Osteocyte (in vitro differentiated cells): ENCODE results near the gene ANKS3. TPM values are rescaled to one million over a fixed set of nuclear protein-coding genes. Genes with fewer than 3 reads are reported as not detected.
"Not testable (repeated sequence)": the region's sequence is repeated elsewhere in the genome, so short reads cannot be mapped to it uniquely, and the experiment has no call there.

Source experiments
- DNase-seq: peaks from one replicate; pipeline ENCODE4 v3.0.0; 2021; ENCODE audit warnings: mixed read lengths; ENCODE audit not compliant: unreplicated experiment; ENCODE audit errors: extremely low spot score
- H3K27ac Mint-ChIP-seq: one replicate; pipeline ENCODE4 v1.8.0; 2021; ENCODE audit warnings: mild to moderate bottlenecking, mixed read lengths; ENCODE audit not compliant: unreplicated experiment
- H3K27me3 Mint-ChIP-seq: one replicate; pipeline ENCODE4 v1.8.0; 2021; ENCODE audit warnings: mixed read lengths; ENCODE audit not compliant: unreplicated experiment
- H3K36me3 Mint-ChIP-seq: one replicate; pipeline ENCODE4 v1.8.0; 2021; ENCODE audit warnings: mixed read lengths; ENCODE audit not compliant: unreplicated experiment
- H3K4me1 Mint-ChIP-seq: one replicate; pipeline ENCODE4 v1.8.0; 2021; ENCODE audit warnings: mixed read lengths; ENCODE audit not compliant: unreplicated experiment
- H3K4me3 Mint-ChIP-seq: one replicate; pipeline ENCODE4 v1.8.0; 2021; ENCODE audit warnings: mild to moderate bottlenecking, moderate library complexity, mixed read lengths; ENCODE audit not compliant: unreplicated experiment
- H3K9me3 Mint-ChIP-seq: one replicate; pipeline ENCODE4 v1.8.0; 2021; ENCODE audit warnings: mixed read lengths; ENCODE audit not compliant: unreplicated experiment
- total RNA-seq: library from RNA; stranded (reverse); gene quantifications from 2 replicates; pipeline ENCODE4 v1.2.1, GENCODE V29; 2021
- TF ChIP-seq, protein P1 (sequence below): fragments of 200-600 bp; sonication (generic); IDR thresholded peaks from 2 replicates; pipeline ENCODE4 v1.5.0; 2021; ENCODE audit warnings: antibody characterized with exemption, mild to moderate bottlenecking, moderate library complexity

The ANKS3 gene
- total RNA-seq, 1 donor from 2014 or later, result 30.0 TPM

DNA sequence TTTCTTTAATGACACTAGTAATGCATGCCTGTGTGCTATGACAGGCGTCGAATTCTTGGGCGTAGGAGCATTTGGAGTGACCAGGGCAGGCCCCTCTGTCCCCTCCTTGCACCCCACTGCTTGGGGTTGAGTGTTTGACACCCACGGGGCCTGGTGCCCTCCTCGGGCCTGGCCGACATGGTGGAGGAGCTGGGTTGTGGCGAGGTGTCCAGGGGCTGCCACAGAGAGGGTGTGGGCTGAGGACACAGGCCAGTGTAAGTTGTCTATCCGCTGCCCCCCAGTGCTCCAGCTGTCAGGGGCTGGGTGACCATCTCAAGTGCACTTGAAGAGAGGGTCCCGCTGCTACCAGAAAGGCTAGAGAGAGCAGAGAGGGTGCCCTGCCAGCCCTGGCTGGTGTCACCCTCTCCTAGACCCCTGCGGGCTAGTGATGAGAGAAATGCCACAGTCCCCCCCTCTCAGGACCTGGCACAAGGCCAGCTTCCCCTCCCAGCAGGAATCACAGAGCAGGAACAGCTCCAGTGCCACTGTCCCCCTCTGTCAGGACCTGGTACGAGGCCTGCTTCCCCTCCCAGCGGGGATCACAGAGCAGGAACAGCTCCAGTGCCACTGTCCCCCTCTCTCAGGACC lies 79.0 kb downstream of the ANKS3 start:
- H3K27me3 Mint-ChIP-seq, result no peaks in the 10 kb centered on the region
- no peak for DNase-seq
- peaks cover 26% of the 10 kb centered on the region for H3K36me3 Mint-ChIP-seq
- H3K4me3 Mint-ChIP-seq, result no peak overlapping the region
- H3K4me1 Mint-ChIP-seq, result no peaks in the 10 kb centered on the region
- TF ChIP-seq, protein P1, sequence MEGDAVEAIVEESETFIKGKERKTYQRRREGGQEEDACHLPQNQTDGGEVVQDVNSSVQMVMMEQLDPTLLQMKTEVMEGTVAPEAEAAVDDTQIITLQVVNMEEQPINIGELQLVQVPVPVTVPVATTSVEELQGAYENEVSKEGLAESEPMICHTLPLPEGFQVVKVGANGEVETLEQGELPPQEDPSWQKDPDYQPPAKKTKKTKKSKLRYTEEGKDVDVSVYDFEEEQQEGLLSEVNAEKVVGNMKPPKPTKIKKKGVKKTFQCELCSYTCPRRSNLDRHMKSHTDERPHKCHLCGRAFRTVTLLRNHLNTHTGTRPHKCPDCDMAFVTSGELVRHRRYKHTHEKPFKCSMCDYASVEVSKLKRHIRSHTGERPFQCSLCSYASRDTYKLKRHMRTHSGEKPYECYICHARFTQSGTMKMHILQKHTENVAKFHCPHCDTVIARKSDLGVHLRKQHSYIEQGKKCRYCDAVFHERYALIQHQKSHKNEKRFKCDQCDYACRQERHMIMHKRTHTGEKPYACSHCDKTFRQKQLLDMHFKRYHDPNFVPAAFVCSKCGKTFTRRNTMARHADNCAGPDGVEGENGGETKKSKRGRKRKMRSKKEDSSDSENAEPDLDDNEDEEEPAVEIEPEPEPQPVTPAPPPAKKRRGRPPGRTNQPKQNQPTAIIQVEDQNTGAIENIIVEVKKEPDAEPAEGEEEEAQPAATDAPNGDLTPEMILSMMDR, result no peak
- H3K9me3 Mint-ChIP-seq, result no peaks in the 10 kb centered on the region
- no peak overlapping the region for H3K27ac Mint-ChIP-seq

DNA sequence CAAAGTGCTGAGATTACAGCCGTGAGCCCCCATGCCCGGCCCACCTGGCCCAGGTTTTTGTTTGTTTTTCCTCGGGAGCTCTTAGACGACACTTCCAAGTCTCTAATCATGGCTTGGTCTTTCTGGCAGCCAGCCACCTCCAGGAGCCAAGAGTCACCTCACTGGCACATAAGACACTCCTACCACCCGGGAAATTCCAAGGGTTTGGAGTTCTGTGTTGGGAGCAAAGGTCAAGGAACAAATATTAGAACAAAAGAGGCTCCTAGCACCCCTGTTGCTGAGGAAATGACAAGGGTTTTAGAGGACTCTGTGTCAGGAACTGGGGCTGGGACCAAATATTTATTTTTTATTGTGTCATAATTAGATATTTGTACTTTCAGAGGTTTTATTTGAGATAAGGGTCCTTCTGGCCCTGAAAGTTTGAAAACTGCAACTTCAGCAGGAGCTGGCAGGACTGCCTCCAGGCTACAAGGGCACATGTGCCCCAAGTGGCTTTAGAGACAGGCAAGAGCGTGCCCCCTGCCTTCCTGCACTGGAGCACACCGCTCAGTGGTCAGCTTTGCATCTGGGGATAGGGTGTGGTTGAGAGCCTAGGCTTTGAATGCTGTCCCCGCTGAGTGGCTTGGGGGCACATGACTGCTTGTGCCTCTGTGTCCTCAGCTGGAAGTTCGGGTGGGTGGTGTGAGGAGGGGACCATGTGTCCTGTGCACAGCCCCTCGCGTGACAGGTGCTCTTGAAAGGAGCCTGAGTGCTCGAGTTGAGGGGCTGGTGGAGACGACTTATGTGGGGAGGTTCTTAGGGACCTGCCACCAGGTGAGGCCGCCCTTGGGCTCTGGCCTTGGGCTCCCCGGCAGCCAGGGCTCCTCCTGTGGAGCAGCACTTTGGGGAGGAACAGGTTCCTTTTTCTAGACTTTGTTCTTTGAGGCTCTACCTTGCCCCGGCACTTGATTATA lies 79.8 kb downstream of the ANKS3 start:
- no peak overlapping the region for H3K4me3 Mint-ChIP-seq
- H3K4me1 Mint-ChIP-seq, result no peaks in the 10 kb centered on the region
- no peaks in the 10 kb centered on the region for H3K9me3 Mint-ChIP-seq
- no peak overlapping the region for H3K27ac Mint-ChIP-seq
- TF ChIP-seq, protein P1, result no peak
- no peaks in the 10 kb centered on the region for H3K27me3 Mint-ChIP-seq
- no peak for DNase-seq
- peaks cover 26% of the 10 kb centered on the region for H3K36me3 Mint-ChIP-seq

DNA sequence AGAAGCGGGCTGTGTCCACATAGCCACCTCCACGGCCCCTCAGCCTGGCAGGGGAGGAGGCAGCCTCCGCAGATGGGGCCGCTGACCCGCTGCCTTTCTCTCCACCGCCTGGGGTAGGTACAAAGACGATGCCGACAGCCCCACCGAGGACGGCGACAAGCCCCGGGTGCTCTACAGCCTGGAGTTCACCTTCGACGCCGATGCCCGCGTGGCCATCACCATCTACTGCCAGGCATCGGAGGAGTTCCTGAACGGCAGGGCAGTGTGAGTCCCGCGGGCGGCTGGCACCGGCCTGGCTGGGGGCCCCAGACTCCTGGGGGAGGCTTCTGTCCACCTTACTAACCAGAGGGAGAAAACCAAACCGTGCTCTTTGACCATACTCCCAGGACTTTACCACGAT lies 81.5 kb downstream of the ANKS3 start:
- no peak overlapping the region for H3K27ac Mint-ChIP-seq

DNA sequence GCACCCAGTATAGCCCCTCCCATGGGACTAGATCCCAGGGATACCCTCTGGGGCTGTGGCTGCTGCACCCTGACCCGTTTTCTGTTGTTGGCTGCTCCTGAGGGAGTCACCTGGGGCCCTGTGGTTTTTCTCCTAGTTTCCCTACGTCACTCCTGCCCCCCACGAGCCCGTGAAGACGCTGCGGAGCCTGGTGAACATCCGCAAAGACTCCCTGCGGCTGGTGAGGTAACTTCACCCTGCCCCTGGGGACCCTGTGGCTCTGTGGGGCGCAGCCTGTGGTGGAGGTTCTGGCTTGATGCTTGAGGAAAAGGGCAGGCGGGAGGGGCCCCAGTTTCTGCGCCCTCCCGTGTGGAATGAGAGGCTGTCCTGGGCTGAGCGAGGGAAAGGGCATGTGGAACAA lies 82.2 kb downstream of the ANKS3 start:
- TF ChIP-seq, protein P1, result no peak
- Mint-ChIP-seq H3K36me3 (peaks cover 28% of the 10 kb centered on the region), H3K27ac (no peak overlapping the region), H3K4me3 (no peak overlapping the region), H3K4me1 (no peaks in the 10 kb centered on the region), H3K27me3 (no peaks in the 10 kb centered on the region), H3K9me3 (no peaks in the 10 kb centered on the region)
- DNase-seq, result no peak

More for the DNA sequence above, 81.5 kb downstream of the ANKS3 start:
- DNase-seq, result no peak
- no peaks in the 10 kb centered on the region for H3K4me1 Mint-ChIP-seq
- H3K36me3 Mint-ChIP-seq, result peaks cover 28% of the 10 kb centered on the region
- TF ChIP-seq, protein P1, result no peak
- H3K27me3 Mint-ChIP-seq, result no peaks in the 10 kb centered on the region
- no peaks in the 10 kb centered on the region for H3K9me3 Mint-ChIP-seq
- H3K4me3 Mint-ChIP-seq, result no peak overlapping the region

DNA sequence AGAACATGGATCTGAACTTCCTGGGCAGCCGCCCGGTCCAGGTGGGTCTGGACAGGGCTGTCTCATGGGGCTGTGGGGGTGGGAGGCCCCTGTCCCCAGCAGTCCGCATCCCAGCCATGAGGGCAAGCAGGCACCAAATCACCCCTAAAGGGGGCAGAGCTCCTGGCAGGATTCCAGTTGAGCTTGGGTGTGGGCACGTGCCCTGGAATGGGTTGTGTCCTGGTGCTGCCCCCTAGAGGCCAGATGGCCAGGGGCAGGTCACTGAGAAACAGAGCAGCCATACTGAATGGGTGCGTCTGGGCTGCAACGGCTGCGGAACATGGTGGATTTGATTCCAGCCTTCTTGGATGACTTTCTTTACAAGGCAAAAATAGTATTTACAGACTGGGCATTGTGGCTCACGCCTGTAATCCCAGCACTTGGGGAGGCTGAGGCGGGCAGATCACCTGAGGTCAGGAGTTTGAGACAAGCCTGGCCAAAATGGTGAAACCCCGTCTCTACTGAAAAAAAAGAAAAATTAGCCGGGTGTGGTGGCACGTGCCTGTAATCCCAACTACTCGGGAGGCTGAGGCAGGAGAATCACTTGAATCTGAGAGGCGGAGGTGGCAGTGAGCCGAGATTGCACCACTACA lies 83.5 kb downstream of the ANKS3 start:
- DNase-seq, result peak; percentile 89
- H3K27ac Mint-ChIP-seq, H3K9me3 Mint-ChIP-seq, H3K27me3 Mint-ChIP-seq, H3K4me3 Mint-ChIP-seq, H3K4me1 Mint-ChIP-seq: not testable (repeated sequence)
- TF ChIP-seq, protein P1, result peak; percentile 74
- H3K36me3 Mint-ChIP-seq, result peaks cover 25% of the 10 kb centered on the region
